Nucleus accumbens (tissue), 56 donors: ENCODE data around the gene TRIM54.
"Not testable (repeated sequence)": the region's sequence is repeated elsewhere in the genome, so short reads cannot be mapped to it uniquely, and the experiment has no call there.

Experiments
- DNase-seq, 56 donors: peaks; one replicate each; lab custom pipeline; 2025; lab: John Stamatoyannopoulos, UW

TRIM54 gene

DNA sequence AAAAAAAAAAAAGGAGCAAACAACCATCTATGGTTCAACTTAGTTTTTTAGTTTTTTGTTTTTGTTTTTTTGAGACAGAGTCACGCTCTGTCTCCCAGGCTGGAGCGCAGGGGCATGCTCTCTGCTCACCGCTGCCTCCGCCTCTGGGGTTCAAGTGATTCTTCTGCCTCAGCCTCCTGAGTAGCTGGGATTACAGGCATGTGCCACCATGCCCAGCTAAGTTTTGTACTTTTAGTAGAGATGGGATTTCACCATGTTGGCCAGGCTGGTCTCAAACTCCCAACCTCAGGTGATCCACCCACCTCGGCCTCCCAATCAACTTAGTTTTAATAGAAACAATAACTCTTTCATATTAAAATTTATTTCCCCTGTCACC, 71.1 kb downstream of the TRIM54 start:
- not testable (repeated sequence) for DNase-seq

DNA sequence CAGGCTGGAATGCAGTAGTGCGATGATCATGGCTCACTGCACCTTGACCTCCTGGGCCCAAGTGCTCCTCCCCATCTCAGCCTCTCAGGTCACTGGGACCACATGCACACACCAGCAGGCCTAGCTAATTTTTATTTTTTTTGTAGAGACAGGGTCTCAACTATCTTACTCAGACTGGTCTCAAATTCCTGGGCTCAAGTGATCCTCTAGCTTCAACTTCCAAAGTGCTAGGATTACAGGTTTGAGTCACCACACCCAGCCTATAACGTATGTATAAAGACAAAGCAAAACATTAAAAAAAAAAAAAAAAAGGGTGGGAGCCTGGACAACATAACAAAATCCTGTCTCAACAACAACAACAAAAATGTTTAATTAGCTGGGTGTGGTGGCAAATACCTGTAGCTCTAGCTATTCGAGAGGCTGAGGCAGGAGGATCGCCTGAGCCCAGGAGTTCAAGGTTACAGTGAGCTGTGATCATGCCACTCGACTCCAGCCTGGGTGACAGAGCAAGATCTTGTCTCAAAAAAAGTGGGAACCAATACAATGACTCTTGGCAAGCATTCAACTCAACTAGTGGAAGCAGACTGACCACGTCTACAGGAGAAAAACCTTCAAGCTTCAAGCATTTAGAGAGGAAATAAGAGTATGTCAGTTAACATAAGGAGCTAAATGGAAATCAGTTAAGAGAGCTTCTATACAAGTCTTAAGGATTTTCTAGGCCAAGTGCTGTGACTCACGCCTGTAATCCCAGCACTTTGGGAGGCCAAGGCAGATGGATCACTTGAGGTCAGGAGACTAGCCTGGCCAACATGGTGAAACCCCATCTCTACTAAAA, 71.8 kb downstream of the TRIM54 start:
- no peak for DNase-seq

DNA sequence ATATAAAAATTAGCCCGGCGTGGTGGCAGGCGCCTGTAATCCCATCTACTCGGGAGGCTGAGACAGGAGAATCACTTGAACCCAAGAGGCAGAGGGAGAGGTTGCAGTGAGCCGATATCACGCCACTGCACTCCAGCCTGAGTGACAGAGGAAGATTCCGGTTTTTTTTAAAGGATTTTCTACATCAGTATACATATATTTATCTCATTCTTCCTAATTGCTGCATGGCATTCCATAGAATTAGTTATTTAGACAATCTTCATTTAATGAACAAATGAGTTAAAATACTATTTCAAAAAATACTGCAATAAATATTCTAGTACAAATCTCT, 72.3 kb downstream of the TRIM54 start:
- no peak for DNase-seq

DNA sequence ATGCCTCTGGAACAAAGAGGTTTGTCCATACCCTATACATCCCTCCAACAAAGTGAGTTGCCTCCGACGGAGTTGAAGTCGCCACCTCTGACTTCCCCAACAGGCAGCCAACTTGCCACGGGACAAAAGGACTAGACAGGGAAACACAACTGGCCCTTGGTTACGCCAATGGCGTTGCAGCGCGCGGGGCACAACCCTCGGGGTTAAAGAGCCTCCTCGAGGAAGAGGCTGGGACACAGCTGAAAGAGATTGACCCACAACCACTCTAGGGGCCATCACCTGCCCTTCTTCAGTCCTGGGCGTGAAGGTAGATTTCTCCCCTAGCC, 73.8 kb downstream of the TRIM54 start:
- peak in 11 of 56 donors; percentile 29 to 56 (median 38) for DNase-seq

DNA sequence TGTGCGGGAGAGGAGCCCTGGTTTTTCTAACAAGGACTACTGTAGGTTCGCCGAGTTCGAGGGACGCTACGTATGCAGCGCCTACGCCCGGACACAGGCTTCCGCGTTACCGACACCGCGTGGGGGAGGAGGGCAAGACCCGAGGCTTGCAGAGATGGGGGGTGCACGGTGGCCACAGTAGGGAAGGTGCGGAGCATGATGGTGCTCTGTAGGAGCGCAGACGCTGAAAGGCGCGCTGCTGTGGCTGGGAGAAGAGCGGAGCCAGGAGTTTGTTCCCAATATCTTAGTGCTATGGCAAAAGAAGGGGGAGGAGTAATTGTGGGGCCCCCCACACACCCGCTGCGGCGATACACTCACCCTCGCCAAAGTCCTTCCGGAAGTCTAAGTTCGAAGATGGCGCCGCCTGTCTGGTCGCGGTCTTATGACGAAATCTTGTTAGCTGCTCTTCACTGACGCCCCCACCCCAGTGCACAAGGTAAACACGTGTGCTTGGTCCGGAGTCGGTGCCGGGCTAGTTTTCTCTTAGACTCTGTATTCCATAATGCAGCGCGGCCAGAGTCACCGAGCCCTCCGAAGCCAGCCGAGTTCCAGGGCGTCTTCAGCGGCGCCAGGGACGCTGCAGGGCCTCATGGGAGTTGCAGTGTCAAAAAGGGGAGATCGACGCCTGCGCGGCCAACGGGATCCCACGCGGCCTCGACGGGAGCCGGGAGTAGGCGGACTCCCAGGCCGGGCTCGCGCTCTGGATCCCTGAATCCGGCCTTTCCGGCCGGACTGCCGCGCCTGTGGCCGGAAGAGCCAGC, 74.4 kb downstream of the TRIM54 start, which contains the start of gene GTF3C2:
TSS of gene GTF3C2 (minus strand) at position 383 of the 800 bp plus-strand sequence. CDS start 13,210 bp downstream, outside the sequence.
- peak; percentile 63 to 100 (median 94) for DNase-seq
